Measurements from ENCODE around the gene MCM5.

The MCM5 gene
- total RNA-seq = 41.3 to 57.7 (median 51.5) reads per million in 3 donors

DNA sequence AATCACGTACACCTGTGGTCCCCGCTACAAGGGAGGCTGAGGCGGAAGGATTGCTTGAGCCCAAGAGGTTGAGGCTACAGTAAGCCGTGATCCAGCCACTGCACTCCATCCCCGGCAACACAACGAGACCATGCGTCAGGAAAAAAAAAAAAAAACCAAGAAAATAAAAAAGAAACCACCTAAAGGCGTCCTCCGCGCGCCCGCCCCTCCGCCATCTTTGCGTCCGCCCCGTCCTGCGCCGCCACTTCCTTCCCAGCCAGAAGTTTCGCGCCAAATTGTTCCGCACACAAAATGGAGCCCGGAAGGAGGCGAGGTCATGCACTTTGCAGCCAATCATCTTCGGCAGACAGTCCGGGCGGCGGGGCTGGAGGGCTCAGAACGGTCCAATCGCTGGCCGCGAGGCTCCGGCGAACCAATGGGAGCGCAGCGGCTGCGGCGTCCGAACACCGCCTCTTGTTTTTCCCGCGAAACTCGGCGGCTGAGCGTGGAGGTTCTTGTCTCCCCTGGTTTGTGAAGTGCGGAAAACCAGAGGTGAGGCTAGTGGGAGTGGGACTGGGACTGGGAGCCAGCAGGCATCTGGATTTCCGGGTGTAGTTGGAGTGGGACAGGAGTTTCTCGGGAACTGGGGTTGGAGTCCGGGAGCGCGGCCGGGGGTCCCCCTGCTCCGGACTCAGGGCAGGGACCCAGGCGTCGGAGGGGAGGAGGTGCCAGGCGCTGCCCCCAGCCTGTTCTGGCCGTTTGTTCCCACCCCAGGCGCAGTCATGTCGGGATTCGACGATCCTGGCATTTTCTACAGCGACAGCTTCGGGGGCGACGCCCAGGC, at the start of gene MCM5:
TSS of gene MCM5 (plus strand) at position 463 of the 823 bp plus-strand sequence. CDS start at position 762, 299 bp downstream.
- Histone ChIP-seq H3K9me3 (ENCODE audit: control insufficient read depth, low read length) (no peaks in the 10 kb centered on the region), H3K4me3 (ENCODE audit: insufficient read depth, low read depth, low read length, poor library complexity, severe bottlenecking) (peak within 1 kb of the TSS; percentile 96), H3K27me3 (replicated peaks; ENCODE audit: control insufficient read depth, insufficient read depth, low read length, poor library complexity, severe bottlenecking) (no peaks in the 10 kb centered on the region), H3K36me3 (ENCODE audit: control insufficient read depth, insufficient read depth, low read length) (peaks cover 8% of the 10 kb centered on the region), H3K4me1 (ENCODE audit: control insufficient read depth, insufficient read depth, low read length, poor library complexity, severe bottlenecking) (peaks cover 6% of the 10 kb centered on the region), H3K27ac (ENCODE audit: insufficient read depth, low read length, poor library complexity, severe bottlenecking) (peak within 1 kb of the TSS; percentile 79)
- DNase-seq = peak; percentile 94 to 96 (median 96)

DNA sequence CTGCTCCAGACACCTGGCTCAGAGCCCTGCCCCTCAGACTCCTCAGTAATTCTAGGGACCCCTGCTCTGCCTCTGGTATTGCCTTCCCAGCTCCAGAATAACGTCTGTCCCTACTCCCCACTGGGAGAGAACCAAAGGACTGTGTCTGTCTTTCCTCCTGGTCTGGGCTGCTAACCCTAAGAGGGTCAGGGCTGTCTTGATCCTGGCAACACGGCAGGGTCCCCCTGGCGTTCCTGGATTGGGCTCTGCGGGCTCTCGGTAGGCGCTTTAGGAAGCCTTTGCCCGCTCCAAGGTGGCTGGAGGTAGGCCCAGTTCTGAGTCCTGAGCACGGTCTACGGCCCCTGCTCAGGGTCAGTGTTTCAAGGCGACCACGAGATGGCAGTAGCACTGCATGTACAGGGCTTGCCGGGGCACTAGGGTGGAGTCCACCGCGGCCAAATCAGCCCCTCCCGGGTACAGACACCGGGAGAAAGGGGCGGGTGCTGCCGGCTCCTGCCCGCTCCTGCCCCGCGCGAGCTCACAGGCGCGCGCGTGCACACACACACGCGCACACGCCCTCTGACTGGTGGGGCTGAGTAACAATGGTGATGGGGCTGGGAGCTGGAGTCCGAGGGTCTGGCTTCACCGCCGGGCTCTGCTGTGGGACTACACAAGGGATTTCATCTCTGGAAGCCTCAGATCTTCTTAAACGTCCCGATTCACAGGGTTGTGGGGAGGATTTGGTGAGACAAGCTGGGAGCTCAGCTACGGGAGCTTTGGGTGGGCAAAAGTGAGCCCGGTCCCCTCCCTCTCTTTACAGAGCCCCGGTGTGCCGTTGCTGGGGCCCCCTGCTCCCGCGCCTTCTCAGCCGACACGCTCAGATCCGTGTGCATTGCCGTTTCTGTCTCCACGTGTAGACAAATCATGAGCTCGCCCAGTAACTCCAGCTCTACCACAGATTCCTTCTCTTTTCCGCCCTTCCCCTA, 49.1 kb upstream of the MCM5 start:
- peak; percentile 69 to 77 (median 76) for DNase-seq
- Histone ChIP-seq H3K27me3 (replicated peaks; ENCODE audit: control insufficient read depth, insufficient read depth, low read length, poor library complexity, severe bottlenecking) (no peaks in the 10 kb centered on the region), H3K36me3 (ENCODE audit: control insufficient read depth, insufficient read depth, low read length) (peaks cover 11% of the 10 kb centered on the region), H3K27ac (ENCODE audit: insufficient read depth, low read length, poor library complexity, severe bottlenecking) (no peak overlapping the region), H3K9me3 (ENCODE audit: control insufficient read depth, low read length) (no peaks in the 10 kb centered on the region), H3K4me1 (ENCODE audit: control insufficient read depth, insufficient read depth, low read length, poor library complexity, severe bottlenecking) (peaks cover 21% of the 10 kb centered on the region), H3K4me3 (ENCODE audit: insufficient read depth, low read depth, low read length, poor library complexity, severe bottlenecking) (peak overlapping the region; percentile 55)

DNA sequence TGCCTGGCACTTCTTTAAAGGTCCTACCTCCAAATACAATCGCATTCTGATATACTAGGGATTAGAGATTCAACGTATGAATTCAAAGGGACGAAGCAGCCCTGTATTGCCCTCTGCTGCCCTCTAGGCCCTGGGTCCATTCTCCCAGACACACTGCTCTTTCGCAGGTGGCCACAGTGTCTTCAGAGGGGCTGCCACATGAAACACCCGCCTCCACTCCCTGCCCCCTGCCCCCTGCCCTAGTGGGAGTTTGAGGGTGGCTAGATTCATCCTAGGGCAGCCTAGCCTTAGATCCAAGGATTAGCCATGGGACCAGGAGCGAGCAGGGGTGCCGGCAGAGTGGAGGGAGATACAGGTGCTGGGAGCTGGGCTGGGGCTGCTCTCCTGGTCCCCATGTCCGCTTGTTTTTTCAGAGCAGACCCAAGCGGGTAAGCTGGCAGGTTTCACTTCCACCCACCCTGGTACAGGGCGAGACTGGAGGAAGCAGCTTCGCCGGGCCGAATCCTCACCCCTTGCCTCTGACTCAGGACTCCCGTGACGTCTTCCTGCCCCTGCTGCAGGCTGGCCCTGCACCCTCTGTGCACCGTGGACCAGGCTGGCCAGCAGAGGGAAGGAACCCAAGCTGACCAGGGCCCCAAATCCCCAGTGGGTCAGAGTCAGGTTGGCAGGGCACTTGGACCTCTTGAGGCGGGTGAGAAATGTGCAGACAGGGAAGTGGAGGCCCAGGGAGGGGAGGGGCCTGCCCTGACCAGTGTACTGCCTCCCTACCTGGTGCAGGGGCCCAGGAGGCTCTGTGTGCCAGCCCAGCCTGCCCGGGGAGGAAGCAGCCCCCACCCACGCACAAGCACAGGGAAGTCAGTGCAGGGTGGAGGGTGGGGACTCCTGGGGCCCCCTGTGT, 47.5 kb upstream of the MCM5 start:
- no peak for DNase-seq
- H3K27ac ChIP-seq (ENCODE audit: insufficient read depth, low read length, poor library complexity, severe bottlenecking) = no peak overlapping the region

DNA sequence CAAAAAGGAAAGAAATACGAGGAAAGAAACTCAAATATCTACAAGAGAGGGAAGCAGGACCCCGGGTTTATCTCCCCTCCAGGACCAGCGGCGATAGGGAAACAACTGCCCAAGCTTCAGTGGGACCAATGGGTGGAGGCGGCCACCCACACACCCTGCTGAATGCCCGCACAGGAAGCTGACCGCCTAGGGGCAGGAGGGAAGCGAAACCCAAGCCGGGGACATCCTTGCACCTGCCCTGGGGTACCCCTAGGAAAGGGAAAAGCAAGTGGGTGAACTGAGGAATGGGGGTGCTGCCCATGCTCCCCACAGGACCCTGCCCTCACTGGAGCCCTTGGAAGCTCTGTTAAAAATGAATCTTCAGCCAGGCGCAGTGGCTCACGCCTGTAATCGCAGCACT, 46.6 kb upstream of the MCM5 start:
- H3K9me3 ChIP-seq (ENCODE audit: control insufficient read depth, low read length) = no peaks in the 10 kb centered on the region
- H3K36me3 ChIP-seq (ENCODE audit: control insufficient read depth, insufficient read depth, low read length) = no peaks in the 10 kb centered on the region
- no peaks in the 10 kb centered on the region for H3K27me3 ChIP-seq (replicated peaks; ENCODE audit: control insufficient read depth, insufficient read depth, low read length, poor library complexity, severe bottlenecking)
- no peak for DNase-seq
- H3K4me3 ChIP-seq (ENCODE audit: insufficient read depth, low read depth, low read length, poor library complexity, severe bottlenecking) = no peak overlapping the region
- no peak overlapping the region for H3K27ac ChIP-seq (ENCODE audit: insufficient read depth, low read length, poor library complexity, severe bottlenecking)
- peaks cover 21% of the 10 kb centered on the region for H3K4me1 ChIP-seq (ENCODE audit: control insufficient read depth, insufficient read depth, low read length, poor library complexity, severe bottlenecking)

More for the DNA sequence above, 47.5 kb upstream of the MCM5 start:
- Histone ChIP-seq H3K36me3 (ENCODE audit: control insufficient read depth, insufficient read depth, low read length) (peaks cover 4% of the 10 kb centered on the region), H3K4me1 (ENCODE audit: control insufficient read depth, insufficient read depth, low read length, poor library complexity, severe bottlenecking) (peaks cover 21% of the 10 kb centered on the region), H3K27me3 (replicated peaks; ENCODE audit: control insufficient read depth, insufficient read depth, low read length, poor library complexity, severe bottlenecking) (no peaks in the 10 kb centered on the region), H3K4me3 (ENCODE audit: insufficient read depth, low read depth, low read length, poor library complexity, severe bottlenecking) (no peak overlapping the region), H3K9me3 (ENCODE audit: control insufficient read depth, low read length) (no peaks in the 10 kb centered on the region)

DNA sequence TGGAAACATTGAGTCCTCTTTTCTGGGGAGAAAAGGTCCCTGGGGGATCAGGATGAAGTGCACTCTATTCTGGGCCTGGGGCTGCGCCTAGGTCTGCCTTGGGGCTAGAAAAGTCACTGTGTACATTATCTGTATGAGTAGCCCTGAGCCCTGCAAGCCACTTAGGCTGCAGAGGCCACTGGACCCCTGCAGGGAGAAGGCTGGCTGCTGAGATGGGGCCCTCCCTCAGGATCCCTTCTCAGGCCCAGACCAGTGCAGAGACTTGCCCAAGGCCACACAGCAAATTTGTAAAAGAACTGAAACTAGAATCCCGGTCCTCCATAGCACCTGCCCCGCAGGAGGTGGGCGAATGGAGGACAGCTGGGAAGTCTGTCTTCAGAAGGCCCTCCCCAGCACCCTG, 45.9 kb upstream of the MCM5 start:
- Histone ChIP-seq H3K27me3 (replicated peaks; ENCODE audit: control insufficient read depth, insufficient read depth, low read length, poor library complexity, severe bottlenecking) (no peaks in the 10 kb centered on the region), H3K4me1 (ENCODE audit: control insufficient read depth, insufficient read depth, low read length, poor library complexity, severe bottlenecking) (peaks cover 21% of the 10 kb centered on the region), H3K36me3 (ENCODE audit: control insufficient read depth, insufficient read depth, low read length) (no peaks in the 10 kb centered on the region), H3K27ac (ENCODE audit: insufficient read depth, low read length, poor library complexity, severe bottlenecking) (no peak overlapping the region), H3K4me3 (ENCODE audit: insufficient read depth, low read depth, low read length, poor library complexity, severe bottlenecking) (no peak overlapping the region), H3K9me3 (ENCODE audit: control insufficient read depth, low read length) (no peaks in the 10 kb centered on the region)
- DNase-seq = no peak

DNA sequence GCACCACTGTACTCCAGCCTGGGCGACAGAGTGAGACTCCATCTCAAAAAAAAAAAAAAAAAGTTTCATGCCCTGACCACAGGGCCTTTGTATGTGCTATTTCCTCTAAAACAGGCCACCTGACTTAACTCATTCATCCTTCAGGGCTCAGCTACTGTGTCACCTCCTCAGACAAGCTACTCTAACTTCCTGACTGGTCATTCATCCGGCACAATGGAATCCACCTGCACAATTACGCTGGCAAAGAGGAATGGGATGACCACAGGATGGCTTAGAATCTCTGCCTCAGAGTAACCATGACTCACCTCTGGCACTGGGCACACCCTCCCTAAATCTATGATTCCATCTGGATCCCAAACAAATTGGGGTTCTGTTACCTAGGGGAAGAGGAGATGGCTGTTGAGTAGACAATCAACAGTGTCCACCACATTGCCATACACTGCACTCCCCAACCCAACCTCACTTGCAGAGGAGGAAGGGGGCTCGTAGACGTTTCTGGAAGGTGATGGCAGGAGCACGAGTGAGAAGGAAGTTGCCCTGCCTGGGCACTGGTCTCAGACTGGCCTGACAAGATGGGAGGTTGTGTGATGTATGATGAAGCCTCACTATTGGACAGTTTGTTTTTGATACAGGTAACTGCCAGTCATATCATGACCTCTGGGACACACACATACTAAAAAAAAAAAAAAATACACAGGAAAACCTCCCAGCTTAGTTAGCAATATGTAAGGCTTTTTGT, 41.9 kb upstream of the MCM5 start:
- Histone ChIP-seq H3K4me3 (ENCODE audit: insufficient read depth, low read depth, low read length, poor library complexity, severe bottlenecking) (no peak overlapping the region), H3K36me3 (ENCODE audit: control insufficient read depth, insufficient read depth, low read length) (no peaks in the 10 kb centered on the region), H3K27ac (ENCODE audit: insufficient read depth, low read length, poor library complexity, severe bottlenecking) (no peak overlapping the region), H3K4me1 (ENCODE audit: control insufficient read depth, insufficient read depth, low read length, poor library complexity, severe bottlenecking) (no peaks in the 10 kb centered on the region), H3K9me3 (ENCODE audit: control insufficient read depth, low read length) (no peaks in the 10 kb centered on the region), H3K27me3 (replicated peaks; ENCODE audit: control insufficient read depth, insufficient read depth, low read length, poor library complexity, severe bottlenecking) (no peaks in the 10 kb centered on the region)
- DNase-seq = no peak

DNA sequence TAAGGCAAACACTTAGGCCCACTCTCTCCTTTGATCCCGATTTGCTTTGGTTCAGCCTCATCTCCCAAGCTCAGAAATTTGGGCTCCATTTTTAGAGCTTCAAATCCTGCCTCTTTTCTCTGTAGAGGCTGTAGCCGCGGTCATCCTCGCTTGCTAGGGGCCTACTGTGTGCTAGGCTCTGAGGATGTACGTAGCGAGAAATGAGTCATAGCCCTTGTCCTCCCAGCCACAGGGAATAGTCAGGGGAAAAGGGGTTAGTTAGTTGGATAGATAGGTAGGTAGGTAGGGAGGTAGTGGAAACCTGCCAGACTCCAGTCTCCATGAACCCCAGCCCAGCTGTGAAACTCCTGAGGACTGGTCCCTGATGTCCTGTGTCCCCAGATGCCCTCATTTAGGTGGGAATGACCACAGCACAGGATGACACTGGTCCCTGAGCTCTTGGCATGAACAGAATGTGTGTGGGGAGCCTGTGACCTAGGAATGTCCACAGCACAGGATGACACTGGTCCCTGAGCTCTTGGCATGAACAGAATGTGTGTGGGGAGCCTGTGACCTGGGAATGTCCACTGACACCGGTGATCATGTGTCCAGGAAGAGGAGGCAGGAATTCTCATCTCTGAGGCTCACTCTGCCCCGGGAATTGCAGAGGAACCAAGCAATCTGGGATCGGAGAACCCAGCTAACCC, 40.4 kb upstream of the MCM5 start:
- Histone ChIP-seq H3K36me3 (ENCODE audit: control insufficient read depth, insufficient read depth, low read length) (no peaks in the 10 kb centered on the region), H3K9me3 (ENCODE audit: control insufficient read depth, low read length) (no peaks in the 10 kb centered on the region), H3K27me3 (replicated peaks; ENCODE audit: control insufficient read depth, insufficient read depth, low read length, poor library complexity, severe bottlenecking) (no peaks in the 10 kb centered on the region), H3K4me3 (ENCODE audit: insufficient read depth, low read depth, low read length, poor library complexity, severe bottlenecking) (no peak overlapping the region), H3K27ac (ENCODE audit: insufficient read depth, low read length, poor library complexity, severe bottlenecking) (no peak overlapping the region), H3K4me1 (ENCODE audit: control insufficient read depth, insufficient read depth, low read length, poor library complexity, severe bottlenecking) (no peaks in the 10 kb centered on the region)
- DNase-seq = no peak

DNA sequence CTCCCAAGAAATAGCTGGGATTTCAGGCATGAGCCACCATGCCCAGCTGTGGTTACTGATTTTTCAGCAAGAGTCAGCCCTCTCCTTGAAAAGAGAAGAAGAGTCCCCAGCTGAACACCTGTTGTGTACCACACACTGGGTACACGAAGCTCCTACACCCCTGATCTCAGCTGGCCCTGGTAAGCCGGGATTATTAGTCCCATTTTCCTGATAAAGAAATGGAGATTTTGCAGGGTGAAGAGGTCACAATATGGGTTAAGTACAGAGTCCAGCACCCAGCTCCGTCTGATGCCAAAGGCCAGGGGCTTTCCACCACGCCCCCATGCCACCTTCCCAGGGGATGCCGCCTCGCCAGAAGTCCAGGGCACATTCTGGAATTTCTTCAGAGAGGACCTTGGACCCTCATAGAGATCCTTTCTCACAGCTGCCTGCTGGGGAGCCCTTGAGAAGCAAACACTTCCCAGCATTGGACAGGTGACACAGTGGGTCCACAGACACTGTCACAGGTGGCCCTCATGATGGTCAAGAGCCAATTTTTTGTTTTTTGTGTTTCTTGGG, 38.9 kb upstream of the MCM5 start:
- no peak for DNase-seq
- no peaks in the 10 kb centered on the region for H3K36me3 ChIP-seq (ENCODE audit: control insufficient read depth, insufficient read depth, low read length)
- H3K27ac ChIP-seq (ENCODE audit: insufficient read depth, low read length, poor library complexity, severe bottlenecking) = no peak overlapping the region
- H3K4me3 ChIP-seq (ENCODE audit: insufficient read depth, low read depth, low read length, poor library complexity, severe bottlenecking) = no peak overlapping the region
- no peaks in the 10 kb centered on the region for H3K4me1 ChIP-seq (ENCODE audit: control insufficient read depth, insufficient read depth, low read length, poor library complexity, severe bottlenecking)
- H3K27me3 ChIP-seq (replicated peaks; ENCODE audit: control insufficient read depth, insufficient read depth, low read length, poor library complexity, severe bottlenecking) = no peaks in the 10 kb centered on the region
- no peaks in the 10 kb centered on the region for H3K9me3 ChIP-seq (ENCODE audit: control insufficient read depth, low read length)

All from effector memory CD4-positive, alpha-beta T cell (primary cell).